Keratinocyte (primary cell): ENCODE measurements around the gene ZNF850. TPM values are rescaled to one million over a fixed set of nuclear protein-coding genes. Genes with fewer than 3 reads are reported as not detected.
A peak's percentile ranks its signal among the peaks of the same experiment; 100 is the strongest.

Experiments used
- DNase-seq: peaks from one replicate; pipeline ENCODE4 v3.0.0-alpha.2; 2011; ENCODE audit warnings: low read depth, missing footprints, low spot score
- FAIRE-seq: peaks from 2 replicates; lab custom pipeline; 2011; peaks lifted over from hg19 to GRCh38; lab: Jason Lieb, UNC
- H2AFZ ChIP-seq: 2 replicates; pipeline ENCODE4 v1.6.0; 2012; ENCODE audit warnings: low read length, control low read depth, inconsistent platforms; ENCODE audit not compliant: control insufficient read depth
- H3K27ac ChIP-seq: 2 replicates; pipeline ENCODE4 v1.5.1; 2011; ENCODE audit warnings: low read length; ENCODE audit not compliant: control insufficient read depth, insufficient read depth
- H3K27me3 ChIP-seq: 3 replicates; pipeline ENCODE4 v1.6.0; 2011; ENCODE audit warnings: low read length; ENCODE audit not compliant: control insufficient read depth, insufficient read depth; ENCODE audit errors: extremely low read depth
- H3K36me3 ChIP-seq, 2 experiments: 2 replicates in 1 of 2; 3 replicates in 1 of 2; pipeline ENCODE4 v1.5.1; 2011; ENCODE audit warnings: low read length in 2 of 2, mild to moderate bottlenecking in 1 of 2; ENCODE audit not compliant: control insufficient read depth in 2 of 2, insufficient read depth in 2 of 2; ENCODE audit errors: extremely low read depth in 1 of 2
- H3K4me1 ChIP-seq: 3 replicates; pipeline ENCODE4 v1.5.1; 2011; ENCODE audit warnings: low read length; ENCODE audit not compliant: control insufficient read depth, insufficient read depth; ENCODE audit errors: extremely low read depth
- H3K4me2 ChIP-seq: 3 replicates; pipeline ENCODE4 v1.6.0; 2011; ENCODE audit warnings: low read depth, low read length; ENCODE audit not compliant: control insufficient read depth, insufficient read depth; ENCODE audit errors: extremely low read depth
- H3K4me3 ChIP-seq, 3 experiments: fragments of 200-600 bp in 1 of 3; sonication (generic) in 1 of 3; 2 replicates in 2 of 3; 3 replicates in 1 of 3; pipeline ENCODE4 v1.5.1; 2011 to 2016; ENCODE audit warnings: low read length in 3 of 3, mild to moderate bottlenecking in 3 of 3, control low read depth in 2 of 3, inconsistent platforms in 1 of 3, low read depth in 1 of 3, mixed read lengths in 1 of 3, mixed run types in 1 of 3, moderate library complexity in 1 of 3; ENCODE audit not compliant: control insufficient read depth in 2 of 3, insufficient read depth in 2 of 3; ENCODE audit errors: extremely low read depth in 1 of 3
- H3K79me2 ChIP-seq: 2 replicates; pipeline ENCODE4 v1.6.0; 2012; ENCODE audit warnings: low read length; ENCODE audit not compliant: control insufficient read depth, insufficient read depth
- H3K9ac ChIP-seq: 3 replicates; pipeline ENCODE4 v1.6.0; 2011; ENCODE audit warnings: low read length; ENCODE audit not compliant: control insufficient read depth, insufficient read depth; ENCODE audit errors: extremely low read depth
- H3K9me1 ChIP-seq: 3 replicates; pipeline ENCODE4 v1.6.0; 2011; ENCODE audit warnings: low read length; ENCODE audit not compliant: control insufficient read depth, insufficient read depth; ENCODE audit errors: extremely low read depth
- H3K9me3 ChIP-seq: 2 replicates; pipeline ENCODE4 v1.5.1; 2012; ENCODE audit warnings: low read depth, low read length; ENCODE audit not compliant: control insufficient read depth
- H4K20me1 ChIP-seq: 3 replicates; pipeline ENCODE4 v1.6.0; 2011; ENCODE audit warnings: low read length; ENCODE audit not compliant: control insufficient read depth, insufficient read depth; ENCODE audit errors: extremely low read depth
- CTCF ChIP-seq, 3 experiments: IDR thresholded peaks in 1 of 3; conservative IDR thresholded peaks in 1 of 3; optimal IDR thresholded peaks in 1 of 3; 2 replicates in 2 of 3; 3 replicates in 1 of 3; pipeline versions ENCODE3 to v1.5.1; 2011; ENCODE audit warnings: low read length in 3 of 3, mild to moderate bottlenecking in 3 of 3, moderate library complexity in 2 of 3, control low read depth in 1 of 3, inconsistent platforms in 1 of 3; ENCODE audit not compliant: insufficient read depth in 2 of 3; ENCODE audit errors: extremely low read depth in 1 of 3
- EZH2 ChIP-seq: IDR thresholded peaks from one replicate; pipeline ENCODE4 v1.6.1; 2012; ENCODE audit warnings: inconsistent platforms, mild to moderate bottlenecking, low read length, moderate library complexity
- dilution Hi-C: fragments of 300-500 bp; cut with MboI; formaldehyde crosslinking; loops from one replicate; pipeline ENCODE4 v1.7.0; 2020; ENCODE audit warnings: low sequenced_read_pairs; ENCODE audit not compliant: extremely low pct_ligation_motif_present
- polyA plus RNA-seq, 5 experiments: library from polyadenylated mRNA; depleted of rRNA in 3 of 5; stranded (reverse) in 3 of 5; stranded (forward) in 1 of 5; unstranded in 1 of 5; fragments of >200 nt; gene quantifications; 1 replicate in 1 of 5; 2 replicates in 3 of 5; 3 replicates in 1 of 5; pipeline versions ENCODE4 v1.2.1 to v1.2.3, GENCODE V29; 2011 to 2012; ENCODE audit warnings: missing spikeins in 2 of 5, low read depth in 1 of 5, low replicate concordance in 1 of 5

Gene ZNF850
- polyA plus RNA-seq, 1 donor (not counting 4 experiments of a cell fraction or from before 2014, with no cell fraction given), result 1.4 TPM

- H2AFZ ChIP-seq, result no peak overlapping the region
- H3K4me1 ChIP-seq, result no peaks in the 10 kb centered on the region
- no peak overlapping the region for H3K4me2 ChIP-seq
- DNase-seq (no peak), FAIRE-seq (no peak)
- H3K9me3 ChIP-seq, result no peaks in the 10 kb centered on the region
- no peak for TF ChIP-seq CTCF (optimal IDR thresholded peaks at IDR 0.05 in 1 of 3, IDR thresholded peaks at IDR 0.05 in 1 of 3, conservative IDR thresholded peaks at IDR 0.05 in 1 of 3; ENCODE audit: extremely low read depth in 1 of 3, insufficient read depth in 2 of 3, low read length in 3 of 3)
- no peak for TF ChIP-seq EZH2
- dilution Hi-C loops, result no loop called here
- H3K27me3 ChIP-seq, result no peaks in the 10 kb centered on the region
- no peak overlapping the region for H3K4me3 ChIP-seq
- H3K9me1 ChIP-seq, result no peaks in the 10 kb centered on the region
- H3K36me3 ChIP-seq, result no peaks in the 10 kb centered on the region
- no peaks in the 10 kb centered on the region for H4K20me1 ChIP-seq
- peaks cover 19% of the 10 kb centered on the region for H3K79me2 ChIP-seq
- no peak overlapping the region for H3K27ac ChIP-seq
- H3K9ac ChIP-seq, result no peak overlapping the region
Observed at GRCh38 chr19:36668646-36669045, 104.0 kb downstream of the ZNF850 start.

- H3K4me2 ChIP-seq, result peak overlapping the region; percentile 51
- no peak overlapping the region for H2AFZ ChIP-seq
- H3K9me3 ChIP-seq, result no peaks in the 10 kb centered on the region
- TF ChIP-seq CTCF (optimal IDR thresholded peaks at IDR 0.05 in 1 of 3, IDR thresholded peaks at IDR 0.05 in 1 of 3, conservative IDR thresholded peaks at IDR 0.05 in 1 of 3; ENCODE audit: extremely low read depth in 1 of 3, insufficient read depth in 2 of 3, low read length in 3 of 3) (no peak), EZH2 (no peak)
- no peaks in the 10 kb centered on the region for H3K9me1 ChIP-seq
- no peaks in the 10 kb centered on the region for H3K27me3 ChIP-seq
- H3K27ac ChIP-seq, result no peak overlapping the region
- no peaks in the 10 kb centered on the region for H4K20me1 ChIP-seq
- H3K4me1 ChIP-seq, result no peaks in the 10 kb centered on the region
- peaks cover 17% of the 10 kb centered on the region for H3K79me2 ChIP-seq
- H3K36me3 ChIP-seq, result no peaks in the 10 kb centered on the region
- H3K9ac ChIP-seq, result peak overlapping the region; percentile 94
- peak overlapping the region; percentile 71 to 99 (median 97) for H3K4me3 ChIP-seq
- no peak for DNase-seq
- dilution Hi-C loops, result no loop called here
- no peak for FAIRE-seq
Observed at GRCh38 chr19:36665832-36666231, 106.8 kb downstream of the ZNF850 start.

Other genes with a start within 250 kb of the ZNF850 start
- 5.7 to 14.1 TPM (median 11.3 TPM) in 3 replicates for gene ZNF260, start 244.5 kb downstream of the ZNF850 start, polyA plus RNA-seq
- gene ZNF529, start 199.5 kb downstream of the ZNF850 start, polyA plus RNA-seq, result 3.4 to 5.5 TPM (median 4.5 TPM) in 3 replicates
- gene ZNF382, start 167.5 kb downstream of the ZNF850 start, polyA plus RNA-seq, result 0.28 to 0.64 TPM (median 0.57 TPM) in 3 replicates
- 3.0 to 5.3 TPM (median 4.4 TPM) in 3 replicates for gene ZNF461, start 106.0 kb downstream of the ZNF850 start, polyA plus RNA-seq
- 4.0 to 7.5 TPM (median 7.2 TPM) in 3 replicates for gene ZNF567, start 85.2 kb downstream of the ZNF850 start, polyA plus RNA-seq
- 3.9 to 4.8 TPM (median 4.3 TPM) in 3 replicates for gene ZNF790, start 65.6 kb upstream of the ZNF850 start, polyA plus RNA-seq
- 1.5 to 1.9 TPM (median 1.6 TPM) in 3 replicates for gene ZNF345, start 78.1 kb upstream of the ZNF850 start, polyA plus RNA-seq
- 1.2 to 2.3 TPM (median 1.7 TPM) in 3 replicates for gene ZNF829, start 143.5 kb upstream of the ZNF850 start, polyA plus RNA-seq
- gene ZNF568, start 143.5 kb upstream of the ZNF850 start, polyA plus RNA-seq, result 4.0 to 4.1 TPM (median 4.1 TPM) in 3 replicates